ENCODE measurements around the gene KCTD15.
A peak's percentile ranks its signal among the peaks of the same experiment; 100 is the strongest.

KCTD15 gene

DNA sequence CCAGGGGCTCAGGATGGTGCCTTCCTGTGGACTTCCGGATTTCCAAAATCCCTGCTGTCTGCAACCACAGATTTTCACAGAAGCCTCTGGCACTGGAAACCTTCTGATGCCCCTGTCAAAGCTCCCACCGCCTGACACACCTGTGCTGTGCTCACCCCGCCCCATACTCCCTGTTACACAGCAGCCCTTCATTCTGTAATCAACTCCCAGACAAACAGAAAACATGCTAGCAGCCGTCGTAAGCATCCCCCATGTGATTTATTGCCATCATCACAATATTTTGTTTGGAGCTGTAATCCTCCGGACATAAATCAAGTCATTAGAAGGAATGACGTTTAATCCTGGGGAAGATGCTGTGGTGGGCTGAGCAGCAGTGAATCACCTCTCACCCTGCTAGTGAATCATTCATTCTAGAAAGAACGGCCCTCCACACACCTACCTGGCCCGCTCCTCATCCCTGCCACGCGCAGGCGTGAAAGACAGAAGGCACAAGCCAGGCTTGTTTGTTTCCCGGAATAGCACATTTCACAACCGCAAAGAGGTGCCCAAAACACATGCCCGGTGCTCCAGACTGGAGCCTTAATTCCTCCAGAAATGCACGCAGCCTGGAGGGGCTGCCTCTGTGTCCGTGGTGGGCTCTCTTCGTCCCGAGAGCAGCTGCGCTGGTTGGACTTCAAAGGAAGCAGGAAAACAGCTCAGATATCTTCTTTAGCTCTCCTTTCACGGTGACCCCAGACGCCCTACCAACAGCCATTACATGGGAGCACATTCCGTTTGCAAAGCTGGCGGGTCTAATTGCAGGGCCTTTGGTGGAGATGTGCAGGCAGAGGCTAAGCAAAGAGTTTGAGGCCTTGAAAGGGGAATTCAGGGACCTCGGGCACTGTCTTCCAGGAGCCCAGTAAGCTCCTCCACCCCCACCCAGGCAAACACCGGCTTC lies 41.3 kb upstream of the KCTD15 start:
- Mint-ChIP-seq H3K4me3 (no peak overlapping the region), H3K27me3 (ENCODE audit: low read depth, poor library complexity) (peaks cover 26% of the 10 kb centered on the region), H3K36me3 (ENCODE audit: low read depth) (no peaks in the 10 kb centered on the region), H3K4me1 (peaks cover 20% of the 10 kb centered on the region), H3K9me3 (no peaks in the 10 kb centered on the region), H3K27ac (peak overlapping the region; percentile 79)
- peak; percentile 39 for DNase-seq
- no peak for TF ChIP-seq CTCF (IDR thresholded peaks at IDR 0.05)

GRCh38 chr19:33756177-33756576 lies 40.5 kb upstream of the KCTD15 start:
- Mint-ChIP-seq H3K36me3 (ENCODE audit: low read depth) (no peaks in the 10 kb centered on the region), H3K9me3 (no peaks in the 10 kb centered on the region), H3K4me3 (no peak overlapping the region), H3K27ac (no peak overlapping the region), H3K4me1 (peaks cover 20% of the 10 kb centered on the region), H3K27me3 (ENCODE audit: low read depth, poor library complexity) (peaks cover 28% of the 10 kb centered on the region)
- no peak for DNase-seq
- TF ChIP-seq CTCF (IDR thresholded peaks at IDR 0.05), result no peak

GRCh38 chr19:33758541-33759013 lies 38.1 kb upstream of the KCTD15 start:
- no peaks in the 10 kb centered on the region for H3K9me3 Mint-ChIP-seq
- peaks cover 27% of the 10 kb centered on the region for H3K27me3 Mint-ChIP-seq (ENCODE audit: low read depth, poor library complexity)
- no peak overlapping the region for H3K4me3 Mint-ChIP-seq
- H3K36me3 Mint-ChIP-seq (ENCODE audit: low read depth), result no peaks in the 10 kb centered on the region
- H3K27ac Mint-ChIP-seq, result no peak overlapping the region
- TF ChIP-seq CTCF (IDR thresholded peaks at IDR 0.05), result no peak
- H3K4me1 Mint-ChIP-seq, result peaks cover 20% of the 10 kb centered on the region
- no peak for DNase-seq

GRCh38 chr19:33759356-33759755 lies 37.3 kb upstream of the KCTD15 start:
- H3K4me3 Mint-ChIP-seq, result no peak overlapping the region
- H3K27ac Mint-ChIP-seq, result no peak overlapping the region
- peaks cover 27% of the 10 kb centered on the region for H3K27me3 Mint-ChIP-seq (ENCODE audit: low read depth, poor library complexity)
- TF ChIP-seq CTCF (IDR thresholded peaks at IDR 0.05), result no peak
- H3K4me1 Mint-ChIP-seq, result peaks cover 20% of the 10 kb centered on the region
- H3K36me3 Mint-ChIP-seq (ENCODE audit: low read depth), result no peaks in the 10 kb centered on the region
- no peak for DNase-seq
- no peaks in the 10 kb centered on the region for H3K9me3 Mint-ChIP-seq

- Mint-ChIP-seq H3K4me3 (no peak overlapping the region), H3K27ac (no peak overlapping the region), H3K36me3 (ENCODE audit: low read depth) (no peaks in the 10 kb centered on the region), H3K4me1 (no peaks in the 10 kb centered on the region), H3K27me3 (ENCODE audit: low read depth, poor library complexity) (peaks cover 47% of the 10 kb centered on the region), H3K9me3 (no peaks in the 10 kb centered on the region)
- DNase-seq, result no peak
- TF ChIP-seq CTCF (IDR thresholded peaks at IDR 0.05), result no peak
Observed at GRCh38 chr19:33763633-33764371, 32.9 kb upstream of the KCTD15 start.

Measured in nephron progenitor cell (in vitro differentiated cells).